ENCODE data around the gene MAZ. TPM values are rescaled to one million over a fixed set of nuclear protein-coding genes. Genes with fewer than 3 reads are reported as not detected.
A peak's percentile ranks its signal among the peaks of the same experiment; 100 is the strongest.

MAZ gene
- total RNA-seq, 2 donors from 2014 or later: 124 to 148 TPM

DNA sequence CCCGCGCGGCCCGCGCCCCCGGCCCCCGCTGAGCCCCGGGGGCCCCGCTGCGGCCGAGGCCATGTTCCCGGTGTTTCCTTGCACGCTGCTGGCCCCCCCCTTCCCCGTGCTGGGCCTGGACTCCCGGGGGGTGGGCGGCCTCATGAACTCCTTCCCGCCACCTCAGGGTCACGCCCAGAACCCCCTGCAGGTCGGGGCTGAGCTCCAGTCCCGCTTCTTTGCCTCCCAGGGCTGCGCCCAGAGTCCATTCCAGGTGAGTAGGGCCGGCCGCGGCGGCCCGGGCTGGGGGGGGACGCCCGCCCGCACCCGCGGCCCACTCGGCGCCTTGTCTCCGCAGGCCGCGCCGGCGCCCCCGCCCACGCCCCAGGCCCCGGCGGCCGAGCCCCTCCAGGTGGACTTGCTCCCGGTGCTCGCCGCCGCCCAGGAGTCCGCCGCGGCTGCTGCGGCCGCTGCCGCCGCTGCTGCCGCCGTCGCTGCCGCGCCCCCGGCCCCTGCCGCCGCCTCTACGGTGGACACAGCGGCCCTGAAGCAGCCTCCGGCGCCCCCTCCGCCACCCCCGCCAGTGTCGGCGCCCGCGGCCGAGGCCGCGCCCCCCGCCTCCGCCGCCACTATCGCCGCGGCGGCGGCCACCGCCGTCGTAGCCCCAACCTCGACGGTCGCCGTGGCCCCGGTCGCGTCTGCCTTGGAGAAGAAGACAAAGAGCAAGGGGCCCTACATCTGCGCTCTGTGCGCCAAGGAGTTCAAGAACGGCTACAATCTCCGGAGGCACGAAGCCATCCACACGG lies 504 bp downstream of the MAZ start:
- intact Hi-C loops (cut with DNase I): no loop called here

GRCh38 chr16:29807426-29808218 lies 1.3 kb downstream of the MAZ start:
- intact Hi-C loops (cut with DNase I): no loop called here
- DNase-seq (ENCODE audit: low spot score): peak; percentile 96

More for the DNA sequence above, 504 bp downstream of the MAZ start:
- DNase-seq (ENCODE audit: low spot score): peak; percentile 86

GRCh38 chr16:29808219-29808900 lies 2.0 kb downstream of the MAZ start:
- intact Hi-C loops (cut with DNase I): no loop called here

GRCh38 chr16:29809031-29809747 lies 2.9 kb downstream of the MAZ start:
- intact Hi-C loops (cut with DNase I): no loop called here
- no peak for DNase-seq (ENCODE audit: low spot score)

More at GRCh38 chr16:29808219-29808900, 2.0 kb downstream of the MAZ start:
- DNase-seq (ENCODE audit: low spot score): no peak

GRCh38 chr16:29809850-29810698 lies 3.7 kb downstream of the MAZ start:
- no peak for DNase-seq (ENCODE audit: low spot score)

GRCh38 chr16:29810699-29811169 lies 4.4 kb downstream of the MAZ start:
- DNase-seq (ENCODE audit: low spot score): no peak
- intact Hi-C loops (cut with DNase I): no loop called here

More at GRCh38 chr16:29809850-29810698, 3.7 kb downstream of the MAZ start:
- intact Hi-C loops (cut with DNase I): no loop called here

GRCh38 chr16:29811170-29811895 lies 5.0 kb downstream of the MAZ start:
- intact Hi-C loops (cut with DNase I): no loop called here
- peak; percentile 98 for DNase-seq (ENCODE audit: low spot score)

DNA sequence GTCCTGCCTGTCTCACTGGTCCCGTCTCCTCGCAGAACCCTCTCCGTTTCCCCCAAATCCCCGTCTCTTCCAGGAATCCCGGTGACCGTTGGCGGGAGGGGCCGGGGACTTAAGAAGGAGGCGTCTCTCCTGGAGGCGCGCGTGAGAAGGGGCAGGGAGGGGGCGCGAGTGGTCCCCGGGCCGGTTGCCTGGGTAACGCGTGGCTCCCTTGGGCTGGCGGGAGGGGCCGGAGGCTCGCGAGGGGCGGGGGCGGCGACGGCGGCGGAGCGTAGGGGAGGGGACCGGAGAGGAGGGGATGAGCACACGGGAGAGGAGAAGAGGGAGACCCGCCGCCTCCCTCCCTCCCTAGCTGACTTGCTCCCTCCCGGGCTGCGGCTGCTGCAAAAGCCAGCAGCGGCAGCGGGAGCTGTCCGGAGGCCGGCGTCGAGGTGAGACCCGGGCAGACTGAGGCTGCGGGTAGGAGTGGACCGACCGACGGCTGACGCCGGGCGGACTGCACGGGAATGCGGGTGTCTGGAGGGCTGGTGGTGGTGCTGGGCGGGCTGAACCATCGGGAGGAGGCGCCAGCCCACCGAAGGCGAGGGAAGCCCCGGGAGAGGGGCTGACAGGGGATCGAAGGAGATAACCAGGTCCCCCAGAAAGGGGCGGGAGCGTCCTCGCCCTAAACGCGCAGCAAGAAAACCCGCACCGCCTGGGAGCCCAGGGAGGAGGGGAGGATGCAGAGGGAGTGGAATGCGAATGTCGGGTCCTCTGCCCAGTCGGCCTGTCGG lies 5.8 kb downstream of the MAZ start, which contains the start of gene PRRT2:
PRRT2 (plus strand) TSS at position 298 of the 770 bp plus-strand sequence. CDS start 862 bp downstream, outside the sequence.
- no peak for DNase-seq (ENCODE audit: low spot score)
- intact Hi-C loops (cut with DNase I): no loop called here

DNA sequence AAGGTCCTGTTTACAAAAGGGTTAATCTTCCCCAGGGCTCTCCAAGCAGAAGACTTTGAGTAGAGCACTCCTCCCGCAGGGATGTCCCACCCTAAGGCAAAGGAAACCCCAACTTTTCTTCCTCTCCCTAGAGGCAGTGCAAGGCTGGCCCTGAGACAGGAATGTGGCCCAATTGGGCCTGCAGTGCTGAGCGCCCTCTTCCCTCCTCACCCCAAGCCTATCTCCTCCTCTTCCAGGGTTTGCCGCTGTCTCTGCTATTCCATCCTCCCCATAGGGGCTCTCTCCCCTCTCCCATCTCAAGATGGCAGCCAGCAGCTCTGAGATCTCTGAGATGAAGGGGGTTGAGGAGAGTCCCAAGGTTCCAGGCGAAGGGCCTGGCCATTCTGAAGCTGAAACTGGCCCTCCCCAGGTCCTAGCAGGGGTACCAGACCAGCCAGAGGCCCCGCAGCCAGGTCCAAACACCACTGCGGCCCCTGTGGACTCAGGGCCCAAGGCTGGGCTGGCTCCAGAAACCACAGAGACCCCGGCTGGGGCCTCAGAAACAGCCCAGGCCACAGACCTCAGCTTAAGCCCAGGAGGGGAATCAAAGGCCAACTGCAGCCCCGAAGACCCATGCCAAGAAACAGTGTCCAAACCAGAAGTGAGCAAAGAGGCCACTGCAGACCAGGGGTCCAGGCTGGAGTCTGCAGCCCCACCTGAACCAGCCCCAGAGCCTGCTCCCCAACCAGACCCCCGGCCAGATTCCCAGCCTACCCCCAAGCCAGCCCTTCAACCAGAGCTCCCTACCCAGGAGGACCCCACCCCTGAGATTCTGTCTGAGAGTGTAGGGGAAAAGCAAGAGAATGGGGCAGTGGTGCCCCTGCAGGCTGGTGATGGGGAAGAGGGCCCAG lies 6.7 kb downstream of the MAZ start:
- no peak for DNase-seq (ENCODE audit: low spot score)
- intact Hi-C loops (cut with DNase I): no loop called here

DNA sequence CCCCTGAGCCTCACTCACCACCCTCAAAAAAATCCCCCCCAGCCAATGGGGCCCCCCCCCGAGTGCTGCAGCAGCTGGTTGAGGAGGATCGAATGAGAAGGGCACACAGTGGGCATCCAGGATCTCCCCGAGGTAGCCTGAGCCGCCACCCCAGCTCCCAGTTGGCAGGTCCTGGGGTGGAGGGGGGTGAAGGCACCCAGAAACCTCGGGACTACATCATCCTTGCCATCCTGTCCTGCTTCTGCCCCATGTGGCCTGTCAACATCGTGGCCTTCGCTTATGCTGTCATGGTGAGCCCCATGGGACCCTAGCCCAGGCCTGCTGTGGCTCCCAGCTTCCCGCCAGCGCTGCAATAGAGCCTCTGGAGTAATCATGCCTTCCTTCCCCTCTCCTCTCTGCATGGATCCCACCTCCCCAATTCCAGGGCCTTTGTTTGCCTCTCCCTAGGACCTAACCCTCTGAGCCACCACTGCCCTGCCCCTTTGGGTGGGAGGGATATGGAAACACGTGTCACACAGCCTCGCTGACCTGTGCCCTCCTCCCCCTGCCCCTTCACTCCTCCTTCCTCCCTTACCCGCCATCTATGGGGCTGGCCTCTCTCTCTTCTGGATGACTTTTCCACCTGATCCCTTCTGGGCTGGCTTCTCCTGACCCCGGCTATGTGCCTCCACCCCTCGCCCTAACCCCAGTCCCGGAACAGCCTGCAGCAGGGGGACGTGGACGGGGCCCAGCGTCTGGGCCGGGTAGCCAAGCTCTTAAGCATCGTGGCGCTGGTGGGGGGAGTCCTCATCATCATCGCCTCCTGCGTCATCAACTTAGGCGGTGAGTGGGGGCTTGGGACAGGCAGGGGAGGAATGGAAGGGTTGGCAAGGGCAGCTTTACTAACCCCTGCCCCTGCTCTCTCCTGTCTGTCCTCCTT lies 7.6 kb downstream of the MAZ start:
- no peak for DNase-seq (ENCODE audit: low spot score)
- intact Hi-C loops (cut with DNase I): no loop called here

GRCh38 chr16:29814592-29814991 lies 8.3 kb downstream of the MAZ start:
- DNase-seq (ENCODE audit: low spot score): no peak
- intact Hi-C loops (cut with DNase I): no loop called here

GRCh38 chr16:29815032-29815721 lies 8.8 kb downstream of the MAZ start:
- no peak for DNase-seq (ENCODE audit: low spot score)
- intact Hi-C loops (cut with DNase I): no loop called here

DNA sequence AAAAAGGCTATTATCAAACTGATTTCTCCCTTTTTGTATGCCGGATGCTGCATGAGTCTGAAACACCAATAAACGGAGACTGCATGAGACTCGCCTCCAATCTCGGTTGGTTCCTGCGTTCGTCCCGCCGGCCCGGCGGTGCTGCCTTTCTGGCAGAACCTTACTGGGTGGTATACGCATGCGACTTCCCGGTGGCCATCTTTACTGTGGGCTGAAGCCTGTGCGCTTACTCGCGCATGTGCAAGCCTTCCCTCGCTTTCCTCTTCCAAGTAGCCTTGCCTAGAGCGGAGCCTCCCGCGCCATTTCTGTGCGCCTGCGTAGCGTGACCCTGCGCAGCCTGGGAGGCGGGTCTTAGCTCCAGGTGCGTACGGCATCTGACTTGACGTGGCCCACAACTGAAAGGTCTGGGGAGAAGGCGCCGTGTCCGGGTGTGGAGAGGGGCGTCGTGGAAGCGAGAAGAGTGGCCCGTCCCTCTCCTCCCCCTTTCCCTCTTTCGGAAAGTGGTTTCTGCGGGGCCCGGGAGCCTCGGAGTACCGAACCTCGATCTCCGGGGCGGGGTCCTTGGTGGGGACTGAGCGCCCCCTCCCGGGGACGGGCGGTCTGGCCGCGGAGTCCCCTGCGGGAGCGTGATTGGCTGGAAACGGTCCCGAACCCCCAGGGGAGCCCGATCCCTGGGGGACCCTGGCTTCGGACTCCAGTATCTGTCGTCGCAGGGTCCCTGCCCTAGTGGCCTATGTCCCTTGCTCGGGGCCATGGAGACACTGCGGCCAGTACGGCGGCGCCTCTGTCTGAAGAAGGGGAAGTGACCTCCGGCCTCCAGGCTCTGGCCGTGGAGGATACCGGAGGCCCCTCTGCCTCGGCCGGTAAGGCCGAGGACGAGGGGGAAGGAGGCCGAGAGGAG lies 9.7 kb downstream of the MAZ start, which contains the start of gene PAGR1:
PAGR1 (plus strand) TSS at position 360 of the 901 bp plus-strand sequence; CDS start at position 734, 374 bp downstream.
- intact Hi-C loops (cut with DNase I): no loop called here
- DNase-seq (ENCODE audit: low spot score): peak; percentile 99

Data from posterior vena cava (tissue), 2 donors.